GM19239 (cell line): ENCODE data around the gene PEX6.
"Not testable (repeated sequence)": the region's sequence is repeated elsewhere in the genome, so short reads cannot be mapped to it uniquely, and the experiment has no call there.

Experiments used
- DNase-seq: peaks from one replicate; pipeline ENCODE4 v3.0.0; 2011; ENCODE audit warnings: low spot score; ENCODE audit not compliant: insufficient read length
- FAIRE-seq: peaks from 2 replicates; lab custom pipeline; 2011; peaks lifted over from hg19 to GRCh38; lab: Jason Lieb, UNC

PEX6 gene

GRCh38 chr6:42998205-42998604 lies 19.2 kb upstream of the PEX6 start:
- not testable (repeated sequence) for FAIRE-seq, DNase-seq

- no peak for FAIRE-seq
- DNase-seq = no peak
These were observed 17.5 kb upstream of the PEX6 start for GRCh38 chr6:42996513-42996912.

- no peak for FAIRE-seq
These were observed 14.5 kb upstream of the PEX6 start for GRCh38 chr6:42993445-42993844.

GRCh38 chr6:42989923-42990322 lies 10.9 kb upstream of the PEX6 start:
- DNase-seq (no peak), FAIRE-seq (no peak)

More at GRCh38 chr6:42993445-42993844, 14.5 kb upstream of the PEX6 start:
- DNase-seq = no peak

GRCh38 chr6:42988486-42989020 lies 9.6 kb upstream of the PEX6 start:
- FAIRE-seq (no peak), DNase-seq (no peak)

GRCh38 chr6:42987533-42988451 lies 8.8 kb upstream of the PEX6 start:
- no peak for FAIRE-seq
- DNase-seq = no peak

- DNase-seq (no peak), FAIRE-seq (no peak)
These were observed 6.0 kb upstream of the PEX6 start for GRCh38 chr6:42984924-42985475.

- FAIRE-seq (peak; percentile 89), DNase-seq (peak; percentile 92)
These were observed 5.3 kb upstream of the PEX6 start, which contains the start of gene PPP2R5D for GRCh38 chr6:42984001-42984923. PPP2R5D (plus strand) TSS chr6:42984570; CDS start chr6:42984678, 108 bp downstream.

GRCh38 chr6:42981836-42982235 lies 2.9 kb upstream of the PEX6 start:
- DNase-seq (no peak), FAIRE-seq (no peak)

- no peak for FAIRE-seq
- no peak for DNase-seq
These were observed 669 bp upstream of the PEX6 start for GRCh38 chr6:42979523-42980177.

- FAIRE-seq = no peak
- no peak for DNase-seq
These were observed 518 bp downstream of the PEX6 start for GRCh38 chr6:42978487-42978838.

GRCh38 chr6:42974919-42975505 lies 4.0 kb downstream of the PEX6 start:
- no peak for DNase-seq
- no peak for FAIRE-seq

- DNase-seq (no peak), FAIRE-seq (no peak)
These were observed 5.1 kb downstream of the PEX6 start for GRCh38 chr6:42973926-42974325.

- DNase-seq (no peak), FAIRE-seq (no peak)
These were observed 7.1 kb downstream of the PEX6 start for GRCh38 chr6:42971746-42972327.

- DNase-seq = no peak
- no peak for FAIRE-seq
These were observed 7.9 kb downstream of the PEX6 start for GRCh38 chr6:42970871-42971612.

GRCh38 chr6:42969934-42970333 lies 9.0 kb downstream of the PEX6 start:
- DNase-seq (no peak), FAIRE-seq (no peak)

- FAIRE-seq (no peak), DNase-seq (no peak)
These were observed 9.6 kb downstream of the PEX6 start for GRCh38 chr6:42969431-42969830.

GRCh38 chr6:42968783-42969182 lies 10.2 kb downstream of the PEX6 start:
- FAIRE-seq (no peak), DNase-seq (no peak)
